UCSD-AML1 (cell line): Measurements from ENCODE around the gene NKD2.
"Not testable (repeated sequence)": the region's sequence is repeated elsewhere in the genome, so short reads cannot be mapped to it uniquely, and the experiment has no call there.

Experiments
- DNase-seq: peaks from one replicate; lab custom pipeline; 2025; ENCODE audit not compliant: unreplicated experiment; lab: John Stamatoyannopoulos, UW

The NKD2 gene

DNA sequence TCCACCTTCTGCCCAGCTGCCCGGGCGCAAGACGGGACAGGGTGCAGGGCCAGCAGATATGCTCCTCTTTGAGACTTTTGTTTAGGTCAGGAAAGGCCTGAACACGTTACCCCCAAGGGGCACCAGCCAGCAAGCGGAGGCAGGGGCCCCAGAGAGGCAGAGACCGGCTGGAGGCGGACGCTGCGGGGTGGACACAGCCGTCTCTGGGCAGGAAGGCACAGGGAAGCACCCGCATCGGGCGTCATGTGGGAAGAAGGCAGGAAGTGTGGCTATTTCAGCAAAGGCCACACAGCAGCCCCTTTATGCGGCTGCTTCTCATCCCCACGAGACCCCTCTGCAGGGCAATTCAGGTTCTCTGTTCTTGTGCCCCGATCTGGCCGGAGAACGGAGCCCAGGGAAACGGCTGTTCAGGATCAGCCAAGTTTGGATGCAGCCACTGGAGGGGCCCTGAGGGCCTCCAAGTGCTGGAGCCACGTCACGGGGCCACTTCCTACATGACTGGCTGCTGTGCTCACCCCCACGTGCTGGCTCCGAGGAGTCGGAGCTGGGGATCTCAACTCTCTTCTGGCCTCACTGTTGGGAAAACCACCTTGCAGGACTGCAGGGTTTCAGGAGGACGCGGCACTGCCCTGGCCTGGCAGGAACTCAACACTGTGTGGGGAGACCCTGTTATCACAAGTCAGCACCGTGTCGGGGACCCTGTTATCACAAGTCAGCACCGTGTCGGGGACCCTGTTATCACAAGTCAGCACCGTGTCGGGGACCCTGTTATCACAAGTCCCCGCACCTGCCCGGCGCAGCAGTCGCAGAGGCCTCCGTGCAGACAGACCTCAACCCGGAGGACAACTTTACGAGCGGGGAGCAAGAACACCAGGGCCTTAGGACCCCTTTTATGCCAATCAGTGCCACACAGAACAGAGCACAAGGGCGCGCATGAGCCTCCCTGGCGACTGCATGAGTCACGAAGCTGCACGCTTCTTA, 58.8 kb downstream of the NKD2 start:
- no peak for DNase-seq

DNA sequence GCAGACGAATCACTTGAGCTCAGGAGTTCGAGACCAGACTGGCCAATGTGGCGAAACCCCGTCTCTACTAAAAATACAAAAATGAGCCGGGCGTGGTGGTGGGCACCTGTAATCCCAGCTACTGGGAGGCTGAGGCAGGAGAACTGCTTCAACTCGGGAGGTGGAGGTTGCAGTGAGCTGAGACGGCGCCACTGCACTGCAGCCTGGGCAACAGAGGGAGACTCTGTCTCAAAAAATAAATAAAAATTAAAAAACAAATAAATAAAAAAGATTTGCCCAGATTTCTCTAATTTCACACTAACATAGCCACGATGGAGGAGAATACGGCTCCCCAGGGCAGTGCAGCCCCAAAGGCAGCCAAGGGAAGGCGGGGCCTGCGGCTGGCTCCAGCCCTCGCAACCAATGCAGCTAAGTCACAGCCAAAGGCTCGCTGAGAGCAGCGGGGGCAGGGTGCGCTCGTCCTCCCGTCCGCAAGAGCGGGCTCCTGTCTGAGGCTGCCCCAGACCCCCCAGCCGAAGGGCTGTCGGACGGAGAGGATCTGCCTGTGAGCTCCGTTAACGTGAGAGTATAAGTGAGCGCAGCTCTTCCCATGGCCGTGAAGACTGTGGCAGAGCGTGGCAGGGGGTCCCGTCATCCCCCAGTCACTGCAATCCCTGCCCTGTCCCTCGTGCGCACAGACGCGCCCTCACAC, 59.7 kb downstream of the NKD2 start:
- no peak for DNase-seq

DNA sequence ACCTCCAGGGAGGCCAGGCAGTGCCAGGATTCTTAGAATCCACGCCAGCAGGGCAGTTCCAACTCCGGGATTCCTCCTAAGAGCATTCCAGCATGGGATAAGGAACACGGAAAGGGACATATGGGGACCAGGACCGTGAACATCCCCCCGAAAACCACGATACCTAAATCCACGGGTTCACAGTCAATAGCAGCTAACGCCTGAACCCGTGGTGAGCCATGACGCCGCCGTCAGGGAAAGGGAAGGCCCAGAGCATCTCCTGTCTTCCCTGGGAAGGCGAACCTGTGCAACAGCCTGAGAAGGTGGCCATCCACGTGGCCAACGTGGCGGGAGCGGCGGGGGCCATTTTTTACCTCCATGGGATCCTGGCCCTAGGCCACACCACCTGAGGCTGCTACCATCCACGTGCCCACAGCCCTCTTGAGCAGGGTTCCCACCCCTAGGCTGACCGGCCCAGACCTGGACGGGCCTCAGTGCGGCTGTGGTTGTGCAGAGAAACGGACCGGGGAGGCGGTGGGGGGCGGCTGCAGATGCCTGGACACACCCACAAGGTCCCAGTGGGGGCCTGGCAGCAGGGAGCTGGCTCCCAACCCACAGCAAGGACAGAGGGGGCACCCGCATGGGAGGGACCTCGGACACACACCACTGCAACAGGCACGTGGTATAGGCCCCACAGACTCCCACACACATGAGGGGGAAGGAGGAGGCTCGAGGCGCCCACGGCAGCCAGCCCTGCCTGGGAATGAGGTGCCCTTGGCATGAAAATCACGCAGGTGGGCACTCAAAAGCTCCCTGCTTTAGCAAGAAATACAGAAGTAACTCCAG, 60.5 kb downstream of the NKD2 start:
- DNase-seq, result no peak

DNA sequence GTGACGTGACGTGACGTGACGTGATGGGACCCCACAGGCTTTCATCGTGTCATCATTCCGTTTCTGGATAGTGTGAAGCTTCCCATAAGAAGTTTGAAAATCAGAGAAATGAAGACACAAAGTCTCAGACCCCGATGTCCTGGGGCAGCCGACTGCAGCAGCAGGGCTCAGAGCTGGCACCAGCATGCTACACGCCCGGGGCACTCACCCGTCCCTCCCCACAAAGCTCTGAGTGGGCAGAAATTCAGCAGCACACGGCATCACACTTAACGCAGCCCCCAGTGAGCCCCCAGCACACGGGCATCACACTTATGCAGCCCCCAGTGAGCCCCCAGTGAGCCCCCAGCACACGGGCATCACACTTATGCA, 61.1 kb downstream of the NKD2 start:
- DNase-seq, result no peak

DNA sequence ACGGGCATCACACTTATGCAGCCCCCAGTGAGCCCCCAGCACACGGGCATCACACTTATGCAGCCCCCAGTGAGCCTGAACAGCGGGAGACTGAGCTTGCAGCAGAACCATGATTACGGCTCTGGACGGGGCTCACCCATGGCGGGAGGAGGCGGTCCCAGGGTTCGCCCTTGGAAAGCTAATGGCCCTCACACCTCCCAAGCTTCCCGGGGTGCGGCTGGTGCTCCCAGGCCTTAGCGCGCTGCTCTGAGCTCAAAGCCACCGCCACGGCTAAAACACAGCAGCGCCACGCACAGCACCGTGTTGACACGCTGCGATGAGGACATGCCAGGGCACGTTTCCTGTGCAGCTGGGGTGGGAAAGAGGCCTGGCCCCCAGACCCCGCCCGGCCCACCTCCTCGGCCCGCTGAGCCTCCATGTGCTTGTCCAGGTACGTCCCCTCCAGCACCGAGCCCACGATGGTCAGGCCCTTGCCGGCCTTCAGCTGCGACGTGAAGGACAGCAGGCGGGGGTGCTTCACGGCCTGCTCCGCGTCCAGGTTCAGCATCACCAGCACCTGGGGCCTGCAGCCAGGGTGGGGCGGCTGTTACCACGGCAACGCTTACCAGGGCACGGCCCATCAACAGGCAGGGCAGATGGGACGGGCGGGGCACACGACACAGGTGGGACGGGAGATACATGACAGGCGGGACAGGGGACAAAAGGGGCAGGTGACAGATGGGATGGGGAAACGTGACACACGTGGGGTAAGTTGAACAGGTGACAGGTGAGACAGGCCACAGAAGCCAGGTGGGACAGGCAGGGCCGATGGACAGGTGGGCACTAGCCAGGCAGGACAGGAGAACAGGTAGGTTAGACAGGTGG, 64.9 kb downstream of the NKD2 start:
- no peak for DNase-seq

DNA sequence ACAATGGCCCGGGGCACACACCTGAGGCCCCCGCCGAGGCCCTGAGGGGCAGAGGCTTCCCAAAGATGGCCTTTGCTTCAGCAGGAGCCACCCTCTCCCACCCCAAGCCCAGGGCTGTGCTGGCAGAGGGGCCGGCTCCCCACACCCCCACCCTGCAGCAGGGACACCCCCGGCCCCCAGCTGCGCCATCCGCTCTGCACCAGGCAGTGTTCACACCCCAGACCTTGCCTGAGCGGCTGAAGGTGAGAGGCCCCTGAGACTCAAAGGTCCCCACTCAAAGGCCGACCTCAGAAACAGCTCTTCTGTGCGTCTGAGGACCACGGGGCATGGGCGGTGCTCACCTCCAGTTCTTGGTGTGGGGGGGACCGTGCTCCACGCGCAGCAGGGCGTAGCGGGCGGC, 65.6 kb downstream of the NKD2 start:
- no peak for DNase-seq

DNA sequence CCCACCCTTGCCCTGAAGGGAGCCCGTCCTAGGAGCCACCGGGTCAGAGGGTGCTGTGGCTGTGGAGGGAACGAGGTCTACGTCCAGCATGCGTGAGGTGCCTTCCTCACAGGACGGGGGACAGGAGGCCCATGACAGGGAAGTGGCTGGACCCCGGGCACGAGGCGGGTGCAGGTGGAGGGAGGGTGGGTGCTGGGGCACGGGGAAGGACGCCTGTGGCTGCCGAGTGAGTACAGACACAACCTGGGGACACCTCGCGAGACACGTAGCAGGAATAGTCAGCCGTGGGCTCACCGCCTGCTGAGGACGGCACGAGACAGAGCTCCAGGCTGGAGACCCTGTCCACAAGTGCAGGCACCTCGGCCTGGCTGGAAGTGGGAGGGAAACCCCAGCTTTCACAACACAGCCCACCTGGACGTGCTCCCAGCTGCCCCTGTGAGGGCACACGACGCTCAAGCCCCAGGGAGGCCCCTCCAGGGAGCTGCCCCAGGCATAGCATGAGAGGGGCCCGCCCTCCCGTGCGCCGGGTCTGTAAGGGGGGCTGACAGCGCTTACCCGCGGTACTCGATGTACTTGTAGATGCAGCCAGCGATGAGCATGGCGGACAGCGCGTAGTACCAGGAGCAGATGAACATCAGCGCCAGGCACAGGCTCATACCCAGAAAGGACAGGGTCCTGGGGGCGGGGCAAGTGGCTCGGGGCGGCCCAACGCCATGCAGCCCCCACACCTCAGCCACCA, 66.4 kb downstream of the NKD2 start:
- no peak for DNase-seq

DNA sequence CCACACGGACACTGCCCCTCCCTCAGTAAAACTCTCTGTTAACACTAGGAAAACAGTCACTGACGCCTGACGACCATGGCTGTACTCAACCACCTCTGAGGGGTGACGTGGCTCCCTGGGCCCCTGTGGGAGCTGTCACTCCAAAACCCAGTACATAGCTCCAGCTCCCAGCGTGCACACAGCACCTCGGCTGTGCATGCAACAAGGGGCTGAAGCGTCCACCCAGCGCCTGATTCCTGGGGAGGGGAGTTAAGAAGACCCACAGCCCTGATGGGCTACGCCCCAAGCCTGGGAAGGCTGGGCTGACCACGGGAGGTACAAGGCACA, 66.9 kb downstream of the NKD2 start:
- no peak for DNase-seq

DNA sequence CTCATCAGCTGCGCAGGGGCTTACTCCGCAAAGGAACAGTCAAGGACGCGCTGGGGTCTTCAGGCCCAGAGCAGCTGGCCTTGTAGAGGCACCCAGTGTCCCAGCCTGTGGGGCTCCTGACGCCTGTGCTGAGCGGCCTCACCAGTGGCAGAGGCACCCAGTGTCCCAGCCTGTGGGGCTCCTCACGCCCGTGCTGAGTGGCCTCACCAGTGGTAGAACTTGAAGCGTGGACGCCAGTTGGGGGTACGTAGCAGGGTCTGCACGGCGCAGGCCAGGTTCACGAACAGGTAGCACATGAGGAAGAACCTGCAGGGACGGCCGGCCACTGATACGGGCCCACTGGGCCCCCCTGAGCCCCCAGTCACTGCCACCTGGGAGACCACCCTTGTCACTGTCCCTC, 67.3 kb downstream of the NKD2 start:
- DNase-seq, result no peak

DNA sequence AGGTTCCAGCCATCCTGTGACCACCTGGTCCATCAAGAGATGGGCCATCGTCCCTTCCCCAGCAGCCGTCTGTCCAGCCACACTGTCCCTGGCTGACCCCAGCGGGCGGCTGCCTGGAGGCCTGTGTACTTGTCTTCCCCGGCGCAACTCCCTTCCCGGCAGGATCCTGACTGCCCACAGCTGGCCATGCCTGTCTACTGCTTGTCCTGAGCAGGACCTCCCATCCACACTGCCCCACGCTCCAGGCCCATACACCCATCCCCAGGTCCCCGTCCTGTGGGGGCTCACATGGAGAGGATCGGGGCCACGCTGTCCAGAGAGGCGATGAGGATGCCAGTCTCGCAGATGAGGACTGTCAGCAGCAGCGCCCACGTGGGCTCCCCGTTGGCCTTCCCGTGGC, 67.8 kb downstream of the NKD2 start:
- no peak for DNase-seq

DNA sequence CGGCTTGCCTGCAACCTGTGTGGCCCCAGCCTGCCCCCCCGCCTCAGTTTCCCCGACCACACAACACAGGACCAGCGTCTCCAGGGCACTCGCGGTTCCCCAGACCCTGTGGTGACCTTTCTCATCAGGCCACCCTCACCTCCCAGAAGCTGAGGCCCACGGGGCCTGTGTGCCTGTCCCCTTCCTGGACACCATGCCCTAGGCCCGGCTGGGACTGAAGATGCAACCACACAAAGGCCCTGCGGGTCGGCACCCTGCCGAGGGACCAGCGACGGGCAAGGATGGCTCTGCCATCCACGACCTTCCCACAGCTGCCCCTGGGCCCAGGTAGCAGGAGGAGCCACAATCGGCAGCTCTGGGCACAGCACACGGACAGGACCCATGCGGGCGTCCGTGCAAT, 68.4 kb downstream of the NKD2 start:
- DNase-seq, result no peak

DNA sequence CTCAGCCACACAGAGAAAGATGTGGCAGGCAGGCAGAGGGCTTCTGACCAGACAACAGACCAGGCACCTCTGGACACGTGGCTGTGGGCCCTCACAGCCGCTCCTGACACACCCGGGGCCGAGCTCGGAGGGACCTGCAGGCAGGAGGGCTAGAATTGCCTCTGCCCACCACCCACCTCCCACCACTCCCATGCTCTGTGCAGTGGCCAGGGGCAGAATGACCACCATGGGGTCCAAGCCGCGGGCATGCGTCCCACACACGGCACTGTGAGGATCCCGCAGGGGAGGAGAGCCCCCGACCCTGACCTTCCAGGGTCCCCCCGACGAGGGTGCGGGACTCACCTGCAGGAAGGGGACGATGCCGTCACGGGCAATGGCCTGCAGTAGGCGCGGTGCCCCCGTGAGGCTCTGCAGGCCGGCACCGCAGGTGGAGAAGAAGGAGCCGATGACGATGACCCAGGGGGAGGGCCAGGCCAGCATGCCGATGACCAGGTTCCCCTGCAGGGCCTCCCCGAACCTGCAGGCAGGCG, 69.0 kb downstream of the NKD2 start:
- DNase-seq, result no peak

DNA sequence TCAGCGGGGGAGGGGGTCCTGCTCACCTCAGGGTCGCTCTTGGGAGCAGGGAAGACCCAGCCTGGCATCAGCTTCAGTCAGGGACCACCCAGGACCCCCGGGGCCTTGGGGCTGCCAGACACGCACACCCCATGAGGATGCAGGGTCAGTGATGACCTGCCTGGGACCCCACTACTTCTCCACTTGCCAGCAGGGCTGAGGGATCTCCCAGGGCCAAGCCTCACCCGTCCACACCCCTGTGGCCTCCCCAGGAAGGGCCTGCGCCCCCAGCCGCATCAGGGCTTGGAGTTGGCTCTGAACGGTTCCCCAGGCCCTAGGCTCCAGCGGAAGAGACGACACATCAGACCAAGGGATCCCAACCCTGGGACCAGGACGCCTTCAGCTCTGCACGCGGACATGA, 69.6 kb downstream of the NKD2 start:
- DNase-seq, result no peak

DNA sequence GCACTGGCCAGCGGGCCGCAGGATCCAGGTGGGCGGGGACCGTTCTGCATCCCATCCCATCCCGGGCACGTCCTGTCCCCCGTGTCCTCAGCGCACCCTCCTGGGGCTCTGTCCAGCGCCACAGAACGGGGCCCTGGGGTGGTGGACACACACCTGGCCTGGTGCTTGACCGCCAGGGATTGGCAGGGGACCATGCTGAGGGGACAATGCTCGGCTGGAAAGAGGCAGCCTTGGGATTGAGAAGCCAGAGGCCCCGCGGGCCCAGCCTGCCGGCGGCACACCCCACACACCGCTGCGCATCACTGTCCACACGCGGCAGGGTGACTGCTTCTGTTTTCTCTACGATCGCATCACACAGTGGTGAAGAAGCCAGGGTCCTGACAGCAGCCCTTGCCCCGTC, 70.2 kb downstream of the NKD2 start:
- DNase-seq, result no peak

DNA sequence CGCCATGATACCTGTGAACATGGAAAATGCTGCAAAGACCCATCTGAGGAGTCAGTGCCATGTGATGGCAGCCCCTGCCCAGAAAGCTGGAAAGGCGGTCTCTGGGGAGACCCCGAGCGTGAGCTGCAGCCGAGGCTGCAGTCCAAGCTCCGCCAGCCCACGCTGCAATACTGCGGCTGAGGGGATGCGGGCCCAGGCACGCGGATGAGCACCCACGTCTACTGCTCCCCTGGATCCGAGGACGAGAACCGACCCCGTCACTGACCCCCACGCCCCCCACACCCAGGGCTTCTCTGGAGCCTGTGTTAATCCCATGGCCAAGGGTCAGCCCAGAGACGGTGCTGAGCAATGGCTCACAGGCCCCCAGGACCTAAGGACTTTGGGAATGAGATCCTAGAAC, 70.9 kb downstream of the NKD2 start:
- DNase-seq, result no peak

DNA sequence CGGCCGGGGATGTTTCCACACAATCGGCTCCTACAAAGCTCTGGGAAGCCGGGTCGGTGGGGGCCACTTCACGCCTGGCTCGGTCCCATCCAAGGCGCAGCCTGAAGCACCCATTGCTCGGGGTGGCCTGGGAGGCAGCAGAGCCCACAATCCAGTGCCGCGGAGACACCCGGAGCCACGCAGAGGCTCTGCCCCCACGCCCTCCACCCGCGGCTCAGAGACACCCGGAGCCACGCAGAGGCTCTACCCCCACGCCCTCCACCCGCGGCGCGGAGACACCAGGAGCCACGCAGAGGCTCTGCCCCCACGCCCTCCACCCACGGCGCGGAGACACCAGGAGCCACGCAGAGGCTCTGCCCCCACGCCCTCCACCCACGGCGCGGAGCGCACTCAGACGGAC, 71.4 kb downstream of the NKD2 start:
- DNase-seq, result no peak

DNA sequence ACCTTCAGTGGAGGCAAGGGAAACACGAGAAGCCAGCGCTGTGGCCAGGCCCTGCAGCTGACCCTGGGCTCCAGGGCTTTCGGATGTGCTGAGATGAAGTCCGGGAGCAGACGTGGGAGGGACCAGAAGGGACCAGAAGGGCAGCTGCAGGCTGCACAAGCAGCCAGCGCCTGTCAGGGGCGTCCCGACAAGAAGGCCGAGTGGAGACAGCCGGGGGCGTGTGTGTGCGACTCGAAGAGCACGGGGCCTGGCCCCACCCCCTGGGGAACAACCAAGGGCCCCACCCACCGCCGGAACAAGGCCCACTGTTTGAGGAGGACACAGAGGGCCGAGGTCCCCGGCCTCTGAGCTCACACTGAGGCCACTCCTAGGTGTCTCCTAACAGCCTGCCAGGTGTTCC, 71.8 kb downstream of the NKD2 start:
- no peak for DNase-seq

DNA sequence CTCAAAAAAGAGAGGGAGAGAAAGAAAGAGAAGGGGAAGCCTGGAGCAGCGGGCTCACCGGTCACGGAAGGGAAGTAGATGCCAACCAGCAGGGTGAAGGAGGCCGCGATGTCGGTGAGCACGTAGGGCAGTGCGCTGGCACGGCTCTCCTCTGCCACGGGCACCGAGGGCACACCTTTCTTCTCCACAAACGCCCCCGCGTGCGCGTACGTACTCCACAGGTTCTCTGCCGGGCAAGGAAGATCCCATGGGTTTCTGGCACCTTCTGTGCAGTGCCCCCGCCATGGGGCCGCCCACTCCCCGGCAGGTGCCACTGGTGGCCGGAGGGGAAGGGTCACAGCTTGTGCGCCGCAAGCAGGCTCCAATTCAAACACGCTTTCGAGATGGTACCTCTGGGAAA, 72.9 kb downstream of the NKD2 start:
- no peak for DNase-seq

DNA sequence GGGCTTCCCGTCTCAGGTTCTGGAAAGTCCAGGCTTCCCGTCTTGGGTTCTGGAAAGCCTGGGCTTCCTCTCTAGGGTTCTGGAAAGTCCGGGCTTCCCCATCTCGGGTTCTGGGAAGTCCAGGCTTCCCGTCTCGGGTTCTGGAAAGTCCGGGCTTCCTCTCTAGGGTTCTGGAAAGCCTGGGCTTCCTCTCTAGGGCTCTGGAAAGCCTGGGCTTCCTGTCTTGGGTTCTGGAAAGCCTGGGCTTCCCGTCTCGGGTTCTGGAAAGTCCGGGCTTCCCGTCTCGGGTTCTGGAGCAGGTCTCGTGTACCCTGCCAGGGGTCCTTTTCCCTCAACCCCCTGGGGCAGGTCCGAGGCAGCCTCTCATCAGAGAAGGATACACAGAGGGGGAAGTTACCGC, 74.4 kb downstream of the NKD2 start:
- not testable (repeated sequence) for DNase-seq
